Thyroid gland (tissue), 4 donors: ENCODE results near the gene C12orf42.

ENCODE experiments used
- POLR2A ChIP-seq, 2 donors: fragments of 450-650 bp; IDR thresholded peaks; one replicate each; pipeline ENCODE4 v1.6.1; 2017; ENCODE audit warnings: antibody characterized with exemption in 2 of 2, mild to moderate bottlenecking in 2 of 2, moderate library complexity in 1 of 2
- TF ChIP-seq, protein P1 (sequence below), 6 experiments: fragments of 200-600 bp in 3 of 6; fragments of 450-650 bp in 3 of 6; sonication (generic) in 3 of 6; IDR thresholded peaks; one replicate each; pipeline ENCODE4 v1.5.1; 2016 to 2019; ENCODE audit warnings: antibody characterized with exemption in 6 of 6, mild to moderate bottlenecking in 2 of 6, inconsistent platforms in 1 of 6, moderate library complexity in 1 of 6

GRCh38 chr12:103257763-103258162, 238.0 kb downstream of the C12orf42 start:
- TF ChIP-seq, protein P1, sequence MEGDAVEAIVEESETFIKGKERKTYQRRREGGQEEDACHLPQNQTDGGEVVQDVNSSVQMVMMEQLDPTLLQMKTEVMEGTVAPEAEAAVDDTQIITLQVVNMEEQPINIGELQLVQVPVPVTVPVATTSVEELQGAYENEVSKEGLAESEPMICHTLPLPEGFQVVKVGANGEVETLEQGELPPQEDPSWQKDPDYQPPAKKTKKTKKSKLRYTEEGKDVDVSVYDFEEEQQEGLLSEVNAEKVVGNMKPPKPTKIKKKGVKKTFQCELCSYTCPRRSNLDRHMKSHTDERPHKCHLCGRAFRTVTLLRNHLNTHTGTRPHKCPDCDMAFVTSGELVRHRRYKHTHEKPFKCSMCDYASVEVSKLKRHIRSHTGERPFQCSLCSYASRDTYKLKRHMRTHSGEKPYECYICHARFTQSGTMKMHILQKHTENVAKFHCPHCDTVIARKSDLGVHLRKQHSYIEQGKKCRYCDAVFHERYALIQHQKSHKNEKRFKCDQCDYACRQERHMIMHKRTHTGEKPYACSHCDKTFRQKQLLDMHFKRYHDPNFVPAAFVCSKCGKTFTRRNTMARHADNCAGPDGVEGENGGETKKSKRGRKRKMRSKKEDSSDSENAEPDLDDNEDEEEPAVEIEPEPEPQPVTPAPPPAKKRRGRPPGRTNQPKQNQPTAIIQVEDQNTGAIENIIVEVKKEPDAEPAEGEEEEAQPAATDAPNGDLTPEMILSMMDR (IDR thresholded peaks at IDR 0.05): no peak
- TF ChIP-seq POLR2A (IDR thresholded peaks at IDR 0.05): no peak
